GM19035 (cell line): Measurements from ENCODE around the gene MOBP.
"Not testable (repeated sequence)": the region's sequence is repeated elsewhere in the genome, so short reads cannot be mapped to it uniquely, and the experiment has no call there.

Source experiments
- ATAC-seq: cut with Tn5 transposase; IDR thresholded peaks from one replicate; pipeline ENCODE4 v1.9.1; 2021; ENCODE audit not compliant: unreplicated experiment

The MOBP gene, protein sequence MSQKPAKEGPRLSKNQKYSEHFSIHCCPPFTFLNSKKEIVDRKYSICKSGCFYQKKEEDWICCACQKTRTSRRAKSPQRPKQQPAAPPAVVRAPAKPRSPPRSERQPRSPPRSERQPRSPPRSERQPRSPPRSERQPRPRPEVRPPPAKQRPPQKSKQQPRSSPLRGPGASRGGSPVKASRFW

DNA sequence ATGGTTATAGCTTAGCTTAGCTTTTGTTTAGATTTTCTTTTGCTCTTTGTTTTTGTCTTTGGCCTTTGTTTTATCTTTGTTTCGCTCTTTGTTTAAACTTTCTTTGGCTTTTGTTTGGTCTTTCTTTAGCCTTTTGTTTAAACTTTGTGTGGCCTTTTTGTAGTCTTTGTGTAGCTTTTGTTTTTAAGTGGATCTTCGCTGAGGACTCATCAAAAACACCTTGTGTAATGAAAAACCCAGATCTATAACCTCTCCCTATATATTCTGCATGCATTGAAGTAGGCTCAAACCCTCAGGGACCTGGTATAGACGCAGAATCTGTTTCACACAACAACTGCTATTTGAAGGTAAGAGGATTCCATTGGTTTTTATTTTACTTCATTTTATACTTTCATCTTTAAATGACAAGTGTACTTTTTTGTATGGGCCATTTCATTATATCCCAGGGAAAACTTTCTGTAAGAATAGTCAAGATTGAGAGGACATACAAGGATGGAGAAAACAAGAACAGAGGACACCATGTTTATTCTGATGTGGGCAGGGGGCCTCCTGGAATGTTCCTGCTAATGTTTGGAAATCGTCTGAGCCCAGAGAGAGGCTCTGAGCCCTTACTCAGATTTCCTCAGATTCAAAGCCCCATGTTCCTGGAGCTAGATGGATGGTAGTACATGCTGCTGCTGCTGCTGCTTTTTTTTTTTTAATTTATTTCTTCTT is at the start of gene MOBP:
TSS of gene MOBP (plus strand) at position 287 of the 714 bp plus-strand sequence. CDS start 34,390 bp downstream, outside the sequence.
- no peak for ATAC-seq

DNA sequence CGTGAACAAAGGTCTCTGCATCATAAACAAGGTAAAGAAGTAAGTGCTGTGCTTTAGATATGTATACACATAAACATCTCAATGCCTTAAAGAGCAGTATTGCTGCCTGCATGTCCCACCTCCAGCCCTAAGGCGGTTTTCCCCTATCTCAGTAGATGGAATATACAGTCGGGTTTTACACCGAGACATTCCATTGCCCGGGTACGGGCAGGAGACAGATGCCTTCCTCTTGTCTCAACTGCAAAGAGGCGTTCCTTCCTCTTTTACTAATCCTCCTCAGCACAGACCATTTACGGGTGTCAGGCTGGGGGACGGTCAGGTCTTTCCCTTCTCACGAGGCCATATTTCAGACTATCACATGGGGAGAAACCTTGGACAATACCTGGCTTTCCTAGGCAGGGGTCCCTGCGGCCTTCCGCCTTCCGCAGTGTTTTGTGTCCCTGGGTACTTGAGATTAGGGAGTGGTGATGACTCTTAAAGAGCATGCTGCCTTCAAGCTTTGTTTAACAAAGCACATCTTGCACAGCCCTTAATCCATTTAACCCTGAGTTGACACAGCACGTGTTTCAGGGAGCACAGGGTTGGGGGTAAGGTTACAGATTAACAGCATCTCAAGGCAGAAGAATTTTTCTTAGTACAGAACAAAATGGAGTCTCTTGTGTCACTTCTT is 48.8 kb upstream of the MOBP start:
- ATAC-seq, result not testable (repeated sequence)

DNA sequence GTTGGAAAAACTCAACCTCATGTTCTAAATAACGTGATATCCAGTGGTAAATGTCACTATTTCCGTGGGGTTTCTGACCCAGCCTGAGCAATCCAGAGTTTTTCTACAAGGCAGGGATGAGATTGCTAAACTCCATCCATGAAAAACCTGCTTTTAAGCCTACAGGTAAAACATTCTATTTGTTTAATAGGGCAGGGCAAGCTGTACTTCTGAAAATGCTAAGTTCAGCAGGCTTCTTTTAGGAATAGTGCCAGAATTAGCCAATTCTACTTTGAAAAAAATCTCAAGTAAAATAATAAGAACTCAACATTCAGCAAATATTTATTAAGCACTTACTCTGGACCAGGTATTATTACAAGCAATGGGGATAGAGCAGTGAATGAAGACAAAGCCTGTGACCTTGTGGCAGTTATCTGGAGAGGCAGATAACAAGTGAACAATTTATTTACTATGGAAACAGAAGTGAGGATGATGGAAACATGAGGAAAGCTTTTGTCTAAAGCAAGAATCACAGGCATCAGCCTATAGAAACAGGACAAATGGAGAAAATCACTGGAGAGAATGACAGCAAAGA is 47.7 kb upstream of the MOBP start:
- ATAC-seq, result no peak

DNA sequence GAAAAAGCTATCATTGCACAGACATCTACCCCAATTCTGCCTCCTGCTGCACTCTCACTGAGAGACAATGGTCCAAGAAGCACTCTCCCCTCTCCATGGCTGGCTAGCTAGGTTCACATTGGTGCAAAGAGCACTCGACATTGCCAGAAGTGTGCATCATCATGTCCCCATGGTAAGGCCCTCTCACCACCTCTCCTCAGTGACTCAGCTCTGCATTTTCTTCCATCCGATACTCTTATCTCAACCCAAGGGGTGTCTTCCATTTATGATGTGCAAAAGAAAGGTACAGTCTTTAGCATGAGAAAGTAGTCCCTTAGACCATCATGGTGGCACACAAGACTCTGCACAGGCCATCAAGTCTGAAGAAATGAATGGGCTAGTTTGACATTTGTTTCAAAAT is 46.9 kb upstream of the MOBP start:
- no peak for ATAC-seq

DNA sequence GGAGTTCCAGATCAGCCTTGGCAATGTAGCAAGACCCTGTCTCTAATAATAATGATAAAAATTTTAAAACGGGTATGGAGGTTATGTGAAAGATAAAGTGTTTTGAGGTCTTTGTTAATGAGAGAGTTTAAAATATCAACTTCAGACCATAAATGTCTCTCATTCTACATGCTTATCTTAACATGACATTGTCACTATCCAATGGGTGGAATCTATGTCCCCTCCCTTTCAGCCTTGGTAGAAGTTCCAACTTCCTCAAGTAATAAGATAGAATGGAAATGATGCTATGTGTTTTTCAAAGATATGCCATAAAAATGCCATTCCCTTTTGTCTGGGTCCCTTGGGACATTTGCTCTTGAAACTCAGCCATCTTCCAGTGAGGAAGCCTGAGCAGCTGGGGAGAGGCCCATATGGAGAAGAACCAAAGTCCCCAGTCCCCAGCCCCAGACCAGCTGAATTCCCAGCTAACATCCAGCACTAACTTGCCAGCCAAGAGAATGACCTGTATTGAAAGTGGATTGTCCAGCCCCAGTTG is 44.0 kb upstream of the MOBP start:
- no peak for ATAC-seq

DNA sequence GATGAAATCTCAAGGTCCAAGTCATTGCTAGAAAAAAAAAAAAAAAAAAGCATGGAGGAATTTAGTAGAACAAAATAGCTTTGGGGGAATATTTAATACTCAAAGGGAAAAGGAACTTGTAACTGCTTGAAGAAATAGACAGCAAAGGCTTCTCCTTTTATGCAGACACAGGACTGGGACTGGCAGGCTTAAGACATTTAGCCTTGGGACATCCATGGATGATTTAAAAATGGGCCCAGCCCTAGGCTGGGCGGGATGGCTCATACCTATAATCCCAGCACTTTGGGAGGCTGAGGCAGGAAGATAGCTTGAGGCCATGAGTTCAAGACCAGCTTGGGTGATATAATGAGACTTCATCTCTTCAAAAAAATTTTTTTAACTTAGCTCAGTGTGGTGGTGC is 41.2 kb upstream of the MOBP start:
- no peak for ATAC-seq

DNA sequence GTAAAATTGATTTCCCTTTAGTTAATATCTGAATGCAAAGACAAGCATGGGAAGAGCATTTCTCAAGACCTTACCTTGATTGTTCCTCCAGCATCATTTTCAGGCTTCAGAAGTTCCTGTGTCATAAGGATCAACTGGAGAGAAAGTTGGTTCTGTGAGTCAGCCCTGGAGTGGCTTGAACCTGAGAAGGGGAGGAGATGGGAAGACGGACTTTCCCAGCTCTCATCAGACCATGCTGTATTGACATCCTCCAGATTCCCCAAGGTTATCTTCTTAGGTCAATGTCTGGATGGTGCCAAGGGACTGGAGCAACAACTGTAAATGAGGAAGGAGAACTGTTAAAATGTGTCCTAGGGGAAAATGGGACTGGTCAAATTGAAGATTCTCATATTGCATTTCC is 40.0 kb upstream of the MOBP start:
- ATAC-seq, result no peak

DNA sequence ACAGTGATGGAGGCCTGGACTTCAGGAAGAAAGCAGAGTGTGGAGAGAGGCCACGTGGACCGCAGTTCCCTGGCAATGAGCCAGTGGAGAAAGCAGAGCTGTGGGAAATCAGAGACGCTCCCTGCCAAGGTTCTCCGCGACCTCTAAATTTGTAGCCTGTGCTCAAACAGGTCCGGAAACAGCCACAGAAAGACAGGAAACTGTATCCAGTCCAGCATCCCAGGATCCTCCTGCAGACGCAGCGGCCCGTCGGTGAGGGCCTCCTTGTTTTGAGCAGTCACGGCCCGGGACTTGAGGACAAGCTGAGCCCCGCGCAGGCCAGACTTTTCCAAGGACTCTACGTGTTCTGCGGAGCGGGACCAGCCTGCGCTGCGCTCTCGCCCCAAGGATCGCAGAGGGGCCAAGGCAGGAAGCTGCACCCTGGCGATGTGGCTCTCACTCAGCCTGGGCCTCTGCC is 38.7 kb upstream of the MOBP start:
- ATAC-seq, result no peak

DNA sequence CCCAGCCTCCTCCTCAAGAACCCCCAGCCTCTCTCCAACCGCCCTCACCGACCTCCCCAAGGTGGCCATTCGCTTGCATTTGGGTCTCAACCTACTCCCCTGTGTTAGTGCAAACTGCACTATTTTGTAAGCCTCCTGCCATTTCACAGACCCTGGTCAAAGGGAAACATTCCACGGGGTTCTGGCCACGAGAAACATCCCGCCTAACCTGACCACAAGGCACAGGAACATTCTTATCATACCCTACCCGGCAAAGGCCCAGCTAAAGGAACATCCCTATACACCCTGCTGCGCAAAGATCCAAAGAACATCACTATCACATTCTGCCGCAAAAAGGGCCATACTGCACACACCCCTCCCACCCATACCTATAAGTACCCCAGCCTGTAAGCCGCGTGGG is 38.0 kb upstream of the MOBP start:
- ATAC-seq, result no peak

DNA sequence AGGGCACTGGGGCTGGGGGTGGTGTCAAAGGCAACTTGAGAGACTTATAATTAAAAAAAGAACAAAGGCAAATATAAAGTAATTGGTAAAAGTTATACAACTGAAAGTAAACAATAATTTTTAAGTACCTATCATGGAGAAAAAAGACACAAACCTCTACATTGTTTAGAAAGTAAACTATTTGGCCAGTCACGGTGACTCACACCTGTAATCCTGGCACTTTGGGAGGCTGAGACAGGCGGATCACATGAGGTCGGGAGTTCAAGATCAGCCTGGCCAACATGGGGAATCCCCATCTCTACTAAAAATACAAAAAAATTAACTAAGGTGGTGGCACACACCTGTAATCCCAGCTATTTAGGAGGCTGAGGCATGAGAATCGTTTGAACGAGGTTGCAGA is 35.1 kb upstream of the MOBP start:
- ATAC-seq, result no peak

DNA sequence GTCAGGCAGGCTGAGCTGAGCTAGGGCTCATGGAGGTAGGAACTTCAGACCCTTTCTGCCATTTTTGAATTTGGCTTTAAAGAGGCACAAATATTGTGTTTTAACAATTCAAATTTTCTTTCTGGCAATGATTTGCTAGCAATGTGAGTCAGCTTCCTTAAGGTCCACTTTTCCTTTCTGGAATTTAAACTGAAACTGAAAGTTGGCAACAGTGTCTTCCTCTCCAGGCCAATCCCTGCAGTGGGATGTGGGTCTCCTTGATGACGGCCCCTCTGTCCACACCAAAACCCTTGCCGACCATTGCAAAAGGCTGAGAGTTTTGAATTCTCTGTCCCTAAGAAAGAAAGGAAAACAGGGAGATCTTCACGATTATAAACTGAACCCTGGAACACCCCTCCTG is 33.8 kb upstream of the MOBP start:
- no peak for ATAC-seq

DNA sequence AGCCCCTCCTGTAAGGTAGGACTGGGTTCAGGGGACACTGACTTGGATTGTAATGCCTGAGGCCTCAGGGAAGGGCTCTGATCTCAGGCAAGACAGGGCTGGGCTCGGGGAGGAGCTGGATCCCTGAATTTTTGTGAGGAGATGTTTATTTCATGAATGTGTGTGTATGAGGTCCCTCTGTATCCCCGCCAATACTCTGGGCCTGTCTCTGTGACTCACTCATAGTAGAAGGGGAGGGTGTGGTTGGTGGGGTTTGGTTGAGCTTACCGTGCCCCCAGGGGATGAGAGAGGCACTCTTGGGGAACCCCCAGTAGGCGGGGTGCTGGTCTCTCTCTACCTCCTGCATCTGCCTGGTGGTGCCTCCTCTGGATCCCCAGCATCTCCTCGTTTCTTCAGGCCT is 32.9 kb upstream of the MOBP start:
- ATAC-seq, result peak; percentile 64

DNA sequence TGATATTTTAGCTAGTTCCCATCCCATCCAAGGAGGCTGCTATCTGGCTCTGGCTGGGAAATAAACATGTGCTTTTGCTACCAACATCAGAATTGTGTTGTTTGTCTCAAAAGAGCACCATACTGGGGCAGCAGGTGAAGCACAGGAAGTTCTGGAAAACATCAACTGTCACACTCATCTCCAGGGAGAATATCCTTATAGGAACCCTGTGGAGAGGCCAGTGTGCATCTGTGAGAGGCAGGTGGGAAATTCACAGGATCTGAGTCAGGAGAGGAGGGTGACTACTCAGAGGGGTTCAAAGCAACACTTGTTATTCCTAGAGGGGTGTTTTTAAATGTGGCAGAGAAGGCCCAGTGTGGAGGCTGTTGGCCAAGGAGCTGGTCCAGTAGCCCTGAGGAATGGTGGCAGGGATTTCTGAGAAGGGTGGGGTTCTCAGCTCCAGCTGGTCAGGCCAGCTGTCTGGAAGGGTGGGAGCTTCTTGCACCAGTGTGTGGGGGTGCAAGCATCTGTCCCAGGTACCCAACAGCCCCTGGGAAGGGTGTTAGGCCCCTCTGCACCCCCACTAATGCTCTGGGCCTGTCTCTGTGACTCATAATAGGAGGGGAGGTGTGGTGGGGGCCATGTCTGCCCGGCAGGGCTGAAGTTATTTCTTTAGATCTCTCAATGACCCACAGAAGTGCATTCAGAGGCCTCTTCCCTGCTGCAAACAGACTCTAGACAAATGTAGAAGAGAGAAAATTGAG is 32.3 kb upstream of the MOBP start:
- ATAC-seq, result no peak

DNA sequence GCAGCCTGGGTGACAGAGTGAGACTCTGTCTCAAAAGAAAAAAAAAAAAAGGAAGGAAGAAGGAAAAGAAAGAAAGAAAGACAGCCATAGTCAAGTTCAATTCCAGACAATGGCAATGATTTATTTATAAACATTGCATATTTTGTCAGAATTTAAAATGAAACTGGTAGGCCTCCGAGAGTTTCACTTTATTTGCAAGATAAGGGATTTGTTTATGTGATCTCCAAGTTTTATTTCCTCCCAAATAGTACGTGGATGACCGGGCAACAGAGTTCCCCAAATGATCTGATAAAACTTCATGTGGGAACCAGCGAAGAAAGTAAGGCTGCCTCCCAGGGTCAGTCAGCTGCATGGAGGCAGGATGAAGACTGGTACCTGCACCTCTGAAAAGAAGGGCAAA is 28.6 kb upstream of the MOBP start:
- ATAC-seq, result no peak

DNA sequence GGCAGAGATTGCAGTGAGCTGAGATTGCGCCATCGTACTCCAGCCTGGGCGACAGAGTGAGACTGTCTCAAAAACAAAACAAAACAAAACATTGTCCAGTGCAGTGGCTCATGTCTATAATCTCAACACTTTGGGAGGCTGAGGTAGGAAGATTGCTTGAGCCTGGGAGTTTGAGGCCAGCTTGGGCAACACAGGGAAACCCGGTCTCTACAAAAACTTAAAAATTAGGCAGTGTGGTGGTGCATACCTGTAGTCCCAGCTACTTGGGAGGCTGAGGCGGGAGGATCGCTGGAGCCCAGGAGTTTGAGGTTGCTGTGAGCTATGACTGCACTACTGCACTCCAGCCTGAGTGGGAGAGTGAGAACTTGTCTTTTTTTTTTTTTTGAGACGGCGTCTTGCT is 27.2 kb upstream of the MOBP start:
- no peak for ATAC-seq

DNA sequence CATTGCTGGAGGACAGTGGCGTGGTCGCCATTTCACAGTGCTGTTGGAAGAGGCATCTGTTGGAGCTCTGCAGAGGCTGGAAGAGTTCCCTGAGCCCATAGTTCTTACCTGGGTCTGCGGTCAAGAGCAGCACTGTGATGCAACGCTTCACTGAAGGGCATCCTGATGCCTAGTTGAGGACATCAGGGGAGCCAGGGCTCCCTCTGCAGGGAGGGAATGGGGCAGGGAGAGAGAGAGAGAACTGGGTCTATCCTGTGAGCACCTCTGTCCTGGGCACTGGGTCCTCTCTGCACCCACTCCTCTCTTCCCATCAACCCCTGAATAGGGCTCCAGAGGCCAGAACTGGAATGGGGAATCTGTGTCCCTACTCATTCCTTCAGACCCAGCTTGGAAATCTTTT is 23.9 kb upstream of the MOBP start:
- ATAC-seq, result no peak

DNA sequence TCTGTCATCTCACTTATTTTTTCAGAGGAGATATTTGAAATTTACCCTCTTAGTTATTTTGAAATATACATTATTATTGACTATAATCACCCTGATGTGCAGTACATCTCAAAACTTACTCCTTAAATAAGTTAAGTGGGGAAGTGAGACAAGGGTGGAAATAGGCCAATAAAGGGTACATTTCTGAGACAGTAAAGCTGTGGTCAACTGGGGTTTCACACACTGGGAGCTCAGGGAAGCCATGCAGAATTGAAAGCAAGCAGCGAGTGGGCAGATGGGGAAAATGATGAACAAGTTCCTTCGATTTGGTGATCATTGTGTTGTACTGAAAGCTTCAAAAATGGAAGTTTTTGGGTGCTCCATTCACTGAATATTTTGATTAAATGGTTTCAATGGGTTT is 21.6 kb upstream of the MOBP start:
- no peak for ATAC-seq

DNA sequence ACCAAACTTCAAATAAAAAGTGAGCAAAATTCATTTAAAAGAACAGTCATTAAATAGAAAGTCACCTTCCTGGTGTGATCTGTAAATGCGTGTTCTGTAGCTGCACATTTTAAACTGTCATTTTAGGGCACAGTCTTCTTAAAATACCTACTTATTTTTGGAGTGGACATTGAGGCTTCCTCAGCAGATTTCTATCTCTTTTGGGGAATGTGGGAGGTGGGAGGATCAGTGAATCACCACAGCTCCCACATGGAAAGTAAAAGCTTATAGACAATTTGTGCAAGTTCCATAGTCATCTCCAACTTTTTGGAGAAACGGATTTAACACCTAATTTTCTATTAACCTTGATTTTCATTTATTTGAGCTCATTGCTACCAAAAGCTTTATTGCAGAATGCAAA is 21.0 kb upstream of the MOBP start:
- ATAC-seq, result no peak

DNA sequence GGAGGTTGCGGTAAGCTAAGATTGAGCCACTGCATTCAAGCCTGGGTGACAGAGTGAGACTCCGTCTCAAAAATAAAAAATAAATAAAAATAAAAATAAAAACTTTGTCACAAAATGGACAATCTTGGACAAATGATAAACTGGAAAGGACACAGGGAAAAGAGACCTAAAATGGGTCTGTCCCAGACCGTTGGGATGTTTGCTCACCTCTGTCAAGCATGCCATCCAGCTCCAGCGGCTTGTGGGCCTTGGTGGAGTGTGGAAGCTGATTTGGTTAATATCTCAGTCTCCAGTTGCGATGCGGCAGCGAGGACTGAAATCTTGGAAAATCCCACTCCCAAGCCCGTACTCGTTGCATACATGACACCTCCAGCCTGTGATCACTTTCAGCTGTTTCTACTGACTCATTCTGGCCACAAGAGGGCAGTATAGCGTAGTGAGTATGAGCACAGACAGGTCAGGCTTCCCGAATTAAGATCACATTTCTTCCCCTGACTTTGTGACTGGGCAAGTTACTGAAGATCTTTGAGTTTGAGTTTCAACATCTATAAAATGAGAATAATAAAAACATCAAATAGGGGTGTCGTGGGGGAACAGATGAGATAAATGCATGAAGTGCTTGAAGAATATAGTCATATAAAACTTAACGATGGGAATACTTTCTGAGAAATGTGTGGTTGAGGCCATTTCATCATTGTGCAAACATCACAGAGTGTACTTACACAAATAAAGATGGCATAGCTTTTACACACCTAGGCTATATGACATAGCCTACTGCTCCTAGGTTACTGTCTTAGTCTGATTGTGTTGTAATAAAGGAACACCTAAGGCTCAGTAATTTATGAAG is 19.6 kb upstream of the MOBP start:
- ATAC-seq, result peak; percentile 84
